Endothelial cell of umbilical vein (primary cell): Measurements from ENCODE around the gene GNAL. TPM values are rescaled to one million over a fixed set of nuclear protein-coding genes. Genes with fewer than 3 reads are reported as not detected.

ENCODE experiments used
- BruUV-seq: library from RNA; stranded (reverse); fragments of 400-500 nt; replicated peaks from 2 replicates; lab custom pipeline; 2021; lab: Mats Ljungman, UMichigan
- CTCF ChIA-PET: fragments of 300-600, 350-600 bp; sonication (Branson Sonifier 250); formaldehyde crosslinking; loops from one replicate; lab custom pipeline; 2021; ENCODE audit warnings: antibody characterized with exemption, inconsistent platforms; lab: Charles Lee
- POLR2A ChIA-PET: fragments of 300-600, 350-600 bp; sonication (Branson Sonifier 250); formaldehyde crosslinking; loops from one replicate; lab custom pipeline; 2021; ENCODE audit warnings: antibody characterized with exemption, inconsistent platforms; lab: Charles Lee
- DNase-seq: peaks from one replicate; pipeline ENCODE4 v3.0.0-alpha.2; 2011; ENCODE audit warnings: low read depth, low spot score
- FAIRE-seq: peaks from 2 replicates; lab custom pipeline; 2011; peaks lifted over from hg19 to GRCh38; lab: Jason Lieb, UNC
- H2AFZ ChIP-seq: 2 replicates; pipeline ENCODE4 v1.6.0; 2012; ENCODE audit warnings: low read depth, low read length, control low read depth, inconsistent platforms
- H3K27ac ChIP-seq: 2 replicates; pipeline ENCODE4 v1.5.1; 2011; ENCODE audit warnings: low read depth, mild to moderate bottlenecking, control low read depth, low read length, moderate library complexity; ENCODE audit not compliant: insufficient read depth
- H3K27me3 ChIP-seq, 2 experiments: 2 replicates each; pipeline versions ENCODE4 v1.6.0 to v1.6.1; 2011; ENCODE audit warnings: low read length in 2 of 2, mixed read lengths in 1 of 2; ENCODE audit not compliant: control insufficient read depth in 2 of 2, insufficient read depth in 2 of 2
- H3K36me3 ChIP-seq, 2 experiments: 2 replicates in 1 of 2; 3 replicates in 1 of 2; pipeline ENCODE4 v1.5.1; 2011; ENCODE audit warnings: low read length in 2 of 2, mild to moderate bottlenecking in 1 of 2, moderate library complexity in 1 of 2; ENCODE audit not compliant: control insufficient read depth in 2 of 2, insufficient read depth in 2 of 2; ENCODE audit errors: extremely low read depth in 1 of 2
- H3K4me1 ChIP-seq: 3 replicates; pipeline ENCODE4 v1.5.1; 2011; ENCODE audit warnings: mild to moderate bottlenecking, low read length; ENCODE audit not compliant: control insufficient read depth, insufficient read depth; ENCODE audit errors: extremely low read depth
- H3K4me2 ChIP-seq: 2 replicates; pipeline ENCODE4 v1.6.1; 2011; ENCODE audit warnings: low read length, control low read depth, mixed read lengths; ENCODE audit not compliant: insufficient read depth
- H3K4me3 ChIP-seq, 3 experiments: fragments of 200-600 bp in 1 of 3; sonication (generic), shearing (Covaris generic) in 1 of 3; replicated peaks in 1 of 3; 2 replicates each; pipeline ENCODE4 v1.5.1; 2011 to 2016; ENCODE audit warnings: control low read depth in 3 of 3, low read length in 3 of 3, mild to moderate bottlenecking in 2 of 3, inconsistent platforms in 1 of 3, low read depth in 1 of 3, moderate library complexity in 1 of 3; ENCODE audit not compliant: insufficient read depth in 1 of 3
- H3K79me2 ChIP-seq: 2 replicates; pipeline ENCODE4 v1.6.0; 2012; ENCODE audit warnings: low read length, inconsistent platforms; ENCODE audit not compliant: control insufficient read depth, insufficient read depth
- H3K9ac ChIP-seq: replicated peaks from 2 replicates; pipeline ENCODE3; 2011; ENCODE audit warnings: low read length, control low read depth; ENCODE audit not compliant: insufficient read depth; ENCODE audit errors: extremely low read depth
- H3K9me1 ChIP-seq: replicated peaks from 3 replicates; pipeline ENCODE4 v1.6.0; 2011; ENCODE audit warnings: mild to moderate bottlenecking, low read length; ENCODE audit not compliant: control insufficient read depth, insufficient read depth; ENCODE audit errors: extremely low read depth
- H3K9me3 ChIP-seq: replicated peaks from 2 replicates; pipeline ENCODE4 v1.5.1; 2012; ENCODE audit warnings: low read length, inconsistent platforms; ENCODE audit not compliant: control insufficient read depth, insufficient read depth
- H4K20me1 ChIP-seq: replicated peaks from 2 replicates; pipeline ENCODE3; 2011; ENCODE audit warnings: mild to moderate bottlenecking, low read length; ENCODE audit not compliant: control insufficient read depth, insufficient read depth; ENCODE audit errors: extremely low read depth
- CTCF ChIP-seq, 2 donors: IDR thresholded peaks; 1 replicate in 1 of 2; 2 replicates in 1 of 2; pipeline ENCODE4 v1.5.1; 2011; ENCODE audit warnings: low read length in 2 of 2, mild to moderate bottlenecking in 2 of 2, moderate library complexity in 2 of 2, control low read depth in 1 of 2, inconsistent platforms in 1 of 2, low read depth in 1 of 2; ENCODE audit not compliant: insufficient read depth in 1 of 2; ENCODE audit errors: extremely low read depth in 1 of 2
- EZH2 ChIP-seq: IDR thresholded peaks from 2 replicates; pipeline ENCODE4 v1.6.1; 2012; ENCODE audit warnings: borderline replicate concordance, low read depth, mild to moderate bottlenecking, moderate library complexity, low read length, inconsistent platforms; ENCODE audit not compliant: severe bottlenecking
- FOS ChIP-seq: IDR thresholded peaks from 2 replicates; pipeline ENCODE4 v1.6.1; 2011; ENCODE audit warnings: mild to moderate bottlenecking, low read length, moderate library complexity, borderline replicate concordance; ENCODE audit not compliant: insufficient read depth
- GATA2 ChIP-seq: IDR thresholded peaks from 2 replicates; pipeline ENCODE4 v1.7.0; 2011; ENCODE audit warnings: low read depth, mild to moderate bottlenecking, moderate library complexity, mixed read lengths, low read length; ENCODE audit not compliant: insufficient read length, insufficient read depth
- JUN ChIP-seq: IDR thresholded peaks from 2 replicates; pipeline ENCODE4 v1.6.1; 2011; ENCODE audit warnings: borderline replicate concordance, low read depth; ENCODE audit not compliant: insufficient read length, insufficient read depth
- MAX ChIP-seq: IDR thresholded peaks from 2 replicates; pipeline ENCODE4 v1.6.1; 2011; ENCODE audit not compliant: insufficient read depth, insufficient read length
- MYC ChIP-seq: IDR thresholded peaks from one replicate; pipeline ENCODE4 v1.6.1; 2011; ENCODE audit warnings: mild to moderate bottlenecking, low read depth, low read length
- POLR2A ChIP-seq: IDR thresholded peaks from 2 replicates; pipeline ENCODE4 v1.6.1; 2012; ENCODE audit warnings: low read depth, mild to moderate bottlenecking, control low read depth, low read length
- POLR2AphosphoS5 ChIP-seq: IDR thresholded peaks from 2 replicates; pipeline ENCODE4 v1.6.1; 2012; ENCODE audit warnings: low read depth, mild to moderate bottlenecking, control low read depth, low read length, moderate library complexity; ENCODE audit not compliant: insufficient read depth
- dilution Hi-C: fragments of 300-500 bp; cut with MboI; formaldehyde crosslinking; loops from one replicate; pipeline ENCODE4 v1.15.0; 2019; ENCODE audit warnings: low sequenced_read_pairs; ENCODE audit not compliant: extremely low pct_ligation_motif_present
- intact Hi-C: fragments of 100-400 bp; cut with micrococcal nuclease; formaldehyde crosslinking; loops from one replicate; pipeline ENCODE4 v1.10.0; 2022
- polyA plus RNA-seq, 4 experiments: library from polyadenylated mRNA; depleted of rRNA in 3 of 4; stranded (reverse) in 3 of 4; unstranded in 1 of 4; fragments of >200 nt; gene quantifications; 2 replicates each; pipeline versions ENCODE4 v1.2.1 to v1.2.3, GENCODE V29; 2011 to 2012; ENCODE audit warnings: missing spikeins in 1 of 4
- total RNA-seq: library from RNA; stranded (reverse); gene quantifications from 2 replicates; pipeline ENCODE4 v1.2.3, GENCODE V29; 2021

GNAL gene
- total and polyA plus RNA-seq, 2 donors (not counting 3 experiments of a cell fraction or from before 2014, with no cell fraction given): 0.07 to 0.73 TPM

GRCh38 chr18:11888726-11889125, 199.7 kb downstream of the GNAL start:
- Histone ChIP-seq H3K9me3 (no peaks in the 10 kb centered on the region), H3K9me1 (no peaks in the 10 kb centered on the region), H3K4me2 (no peak overlapping the region), H3K27ac (no peak overlapping the region), H3K27me3 (no peaks in the 10 kb centered on the region), H3K79me2 (no peaks in the 10 kb centered on the region), H2AFZ (no peak overlapping the region), H3K36me3 (no peaks in the 10 kb centered on the region), H3K4me3 (no peak overlapping the region), H3K4me1 (peaks cover under 1% of the 10 kb centered on the region), H4K20me1 (no peaks in the 10 kb centered on the region), H3K9ac (no peak overlapping the region)
- no peak for DNase-seq
- no peak for FAIRE-seq
- no peak for TF ChIP-seq GATA2
- no peak for TF ChIP-seq POLR2A
- TF ChIP-seq MYC: no peak
- TF ChIP-seq MAX: no peak
- TF ChIP-seq CTCF (IDR thresholded peaks at IDR 0.05; ENCODE audit: extremely low read depth in 1 of 2, insufficient read depth in 1 of 2, low read depth in 1 of 2, low read length in 2 of 2): no peak
- TF ChIP-seq EZH2: no peak
- no peak for TF ChIP-seq FOS
- no peak for TF ChIP-seq JUN
- no peak for TF ChIP-seq POLR2AphosphoS5
- no TSS peak for BruUV-seq
- CTCF ChIA-PET: no interaction called here
- dilution Hi-C loops (no loop called here), intact Hi-C loops (no loop called here)
- POLR2A ChIA-PET: interaction anchor here (0.6 kb wide), 1 partner anchor 92 kb away, joined by 5 read pairs; the partner anchor contains the start of gene IMPA2
